Left kidney (tissue), 2 donors: ENCODE data around the gene LRRC14B. TPM values are rescaled to one million over a fixed set of nuclear protein-coding genes. Genes with fewer than 3 reads are reported as not detected.
"Not testable (repeated sequence)": the region's sequence is repeated elsewhere in the genome, so short reads cannot be mapped to it uniquely, and the experiment has no call there.

Experiments used
- DNase-seq: peaks from one replicate; pipeline ENCODE4 v3.0.0-alpha.2; 2013
- polyA plus RNA-seq: library from polyadenylated mRNA; unstranded; fragments of 120-200 nt; gene quantifications from one replicate; pipeline ENCODE4 v1.2.1, GENCODE V29; 2013; ENCODE audit not compliant: insufficient read length

Gene LRRC14B
- polyA plus RNA-seq, 1 donor = not detected

DNA sequence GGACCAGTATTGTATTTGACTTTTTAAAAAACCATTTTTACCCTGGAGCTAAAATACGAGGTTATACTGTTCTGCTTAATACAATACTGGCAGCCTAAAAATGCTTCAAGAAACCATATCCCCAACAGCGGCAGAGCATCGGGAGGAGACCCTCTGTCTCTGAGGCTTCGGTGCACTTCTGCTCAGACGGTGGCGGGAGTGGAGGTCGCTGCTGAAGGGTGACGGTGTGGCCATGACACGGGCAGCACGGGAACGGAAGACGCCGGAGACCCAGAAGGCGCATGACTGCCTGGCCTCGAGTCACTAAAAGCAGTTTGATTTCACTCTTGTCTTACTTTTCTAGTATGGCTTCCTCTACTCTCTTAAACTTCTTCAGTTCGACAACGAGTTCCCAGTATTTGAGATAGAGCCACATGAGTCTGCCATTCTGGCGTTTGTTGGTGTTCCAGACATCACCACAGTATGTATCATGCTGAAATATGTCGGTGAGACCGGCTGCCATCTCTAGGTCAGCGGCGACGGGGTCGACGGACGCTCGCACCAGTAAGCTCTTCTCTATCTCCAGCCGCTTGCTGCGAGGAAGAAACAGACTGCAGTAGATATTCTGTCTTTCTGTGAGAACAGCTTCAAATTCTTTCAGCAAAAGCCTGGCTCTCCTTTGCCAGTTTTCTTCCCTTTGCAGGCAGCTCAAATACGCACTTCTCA lies 13.8 kb downstream of the LRRC14B start:
- no peak for DNase-seq

- DNase-seq = no peak
Measured at GRCh38 chr5:206406-206805, 15.1 kb downstream of the LRRC14B start.

DNA sequence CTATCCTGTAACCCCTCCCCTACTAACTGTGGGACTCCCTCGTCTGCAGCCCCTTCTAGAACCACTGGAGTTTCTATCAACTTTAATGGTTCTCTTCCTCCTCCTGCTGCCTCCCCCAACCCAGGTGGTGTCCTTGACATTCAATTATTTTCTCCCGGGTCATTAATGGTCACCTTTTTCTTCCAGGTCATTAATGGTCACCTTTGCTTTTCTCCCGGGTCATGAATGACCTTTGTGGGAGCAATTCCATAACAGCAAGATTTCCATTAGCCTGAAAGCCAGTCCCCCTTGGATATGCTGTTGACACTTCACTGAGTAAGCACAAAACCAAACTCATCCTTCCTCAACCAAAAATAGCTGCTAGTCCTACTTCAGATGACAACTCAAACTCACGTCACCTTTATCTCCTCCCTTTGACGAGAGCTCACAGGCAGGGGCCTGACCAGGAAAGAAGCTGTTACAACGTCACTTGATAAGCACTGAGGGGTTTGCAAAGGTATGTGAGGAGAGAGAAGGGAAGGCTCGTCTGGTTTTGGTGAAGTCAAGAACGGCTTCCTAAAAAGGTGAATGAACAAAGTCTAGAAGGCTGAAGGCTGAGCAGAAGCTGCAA lies 15.7 kb downstream of the LRRC14B start:
- no peak for DNase-seq

DNA sequence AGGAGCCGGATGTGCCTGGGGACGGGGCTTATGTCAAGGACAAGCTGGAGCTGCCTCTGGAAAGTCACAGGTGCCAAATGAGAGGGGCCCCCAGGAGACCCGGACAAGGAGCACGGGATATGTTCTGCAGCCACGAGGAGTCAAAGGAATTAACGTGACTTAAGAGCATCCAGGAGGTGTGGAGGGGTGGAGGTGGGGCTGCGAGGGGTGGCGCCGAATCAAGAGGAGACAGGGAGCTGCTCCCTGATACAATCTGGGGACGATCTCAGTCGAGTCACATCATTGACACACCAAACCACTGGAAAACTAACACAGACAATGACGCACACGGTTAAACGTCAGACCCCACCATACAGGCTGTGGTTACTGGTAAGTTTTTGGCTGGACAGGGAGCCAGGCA lies 16.3 kb downstream of the LRRC14B start:
- DNase-seq = no peak

GRCh38 chr5:208449-209114 lies 17.3 kb downstream of the LRRC14B start:
- DNase-seq = no peak

- DNase-seq = no peak
Measured at GRCh38 chr5:213803-214395, 22.6 kb downstream of the LRRC14B start.

DNA sequence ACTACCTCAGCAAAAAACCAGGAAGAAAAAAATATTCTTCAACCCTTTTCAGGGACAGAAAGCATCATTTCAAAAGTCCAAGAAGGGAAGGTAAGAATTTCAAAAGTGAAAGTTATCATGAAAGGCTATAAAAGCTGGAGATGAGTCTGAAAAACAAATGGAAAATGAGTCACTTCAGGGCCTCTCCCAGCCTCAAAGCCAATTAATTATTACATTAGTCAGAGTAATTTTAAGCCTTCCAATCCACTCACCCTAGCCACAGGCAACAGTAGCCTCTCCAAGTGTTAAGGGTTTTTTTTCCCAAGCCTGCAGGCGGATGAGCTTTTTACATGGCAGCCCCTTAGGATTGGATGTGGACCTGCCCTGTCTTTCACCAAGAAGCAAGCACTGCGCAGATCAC lies 24.0 kb downstream of the LRRC14B start:
- DNase-seq = not testable (repeated sequence)

- not testable (repeated sequence) for DNase-seq
Measured at GRCh38 chr5:216076-216475, 24.8 kb downstream of the LRRC14B start.

DNA sequence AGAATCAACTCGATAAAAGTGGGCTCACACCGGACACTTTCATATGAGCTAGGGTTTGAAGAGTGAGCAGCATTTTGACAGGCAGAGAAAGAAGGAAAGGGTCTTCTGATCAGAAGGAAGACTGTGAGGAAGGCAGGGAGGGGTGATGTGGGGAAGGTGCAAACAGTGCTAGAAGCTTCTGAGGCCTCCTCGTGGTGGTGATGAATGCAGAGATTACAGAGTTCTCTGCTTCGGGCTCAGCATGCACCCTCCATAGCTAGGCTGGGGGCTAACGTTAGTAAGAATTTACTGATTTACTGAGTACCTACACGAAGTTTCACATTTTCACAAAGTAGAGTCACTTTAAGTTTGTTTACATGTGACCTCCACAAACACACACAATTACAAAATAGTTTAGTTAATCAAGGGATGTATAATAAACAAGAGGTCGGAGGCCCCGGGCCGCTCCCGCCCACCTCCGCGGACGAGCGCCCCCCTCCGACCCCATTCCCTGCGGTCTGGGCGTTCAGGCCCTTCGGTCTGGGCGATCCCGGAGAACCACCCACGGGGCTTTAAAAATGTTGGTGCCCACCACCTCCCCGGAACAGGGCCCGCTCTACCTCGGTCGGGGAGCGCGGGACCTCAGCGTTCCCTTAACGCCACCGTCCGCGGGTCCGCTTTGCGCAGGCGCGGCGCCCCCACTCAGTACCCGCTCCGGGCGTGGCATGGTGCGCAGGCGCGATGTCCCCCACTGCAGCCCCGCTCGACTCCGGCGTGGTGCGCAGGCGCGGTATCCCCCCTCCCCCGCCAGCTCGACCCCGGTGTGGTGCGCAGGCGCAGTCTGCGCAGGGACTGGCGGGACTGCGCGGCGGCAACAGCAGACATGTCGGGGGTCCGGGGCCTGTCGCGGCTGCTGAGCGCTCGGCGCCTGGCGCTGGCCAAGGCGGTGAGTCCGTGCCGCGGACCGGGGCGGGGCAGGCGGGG lies 26.5 kb downstream of the LRRC14B start, which contains the start of the genes CCDC127 and SDHA:
Gene CCDC127, minus strand, starts transcription at position 660 of the 963 bp plus-strand sequence. CDS start 1,304 bp downstream, outside the sequence.
Gene SDHA, plus strand, starts transcription at position 827 of the 963 bp plus-strand sequence. Its CDS starts 36 bp downstream, at position 863.
- DNase-seq = peak; percentile 94

DNA sequence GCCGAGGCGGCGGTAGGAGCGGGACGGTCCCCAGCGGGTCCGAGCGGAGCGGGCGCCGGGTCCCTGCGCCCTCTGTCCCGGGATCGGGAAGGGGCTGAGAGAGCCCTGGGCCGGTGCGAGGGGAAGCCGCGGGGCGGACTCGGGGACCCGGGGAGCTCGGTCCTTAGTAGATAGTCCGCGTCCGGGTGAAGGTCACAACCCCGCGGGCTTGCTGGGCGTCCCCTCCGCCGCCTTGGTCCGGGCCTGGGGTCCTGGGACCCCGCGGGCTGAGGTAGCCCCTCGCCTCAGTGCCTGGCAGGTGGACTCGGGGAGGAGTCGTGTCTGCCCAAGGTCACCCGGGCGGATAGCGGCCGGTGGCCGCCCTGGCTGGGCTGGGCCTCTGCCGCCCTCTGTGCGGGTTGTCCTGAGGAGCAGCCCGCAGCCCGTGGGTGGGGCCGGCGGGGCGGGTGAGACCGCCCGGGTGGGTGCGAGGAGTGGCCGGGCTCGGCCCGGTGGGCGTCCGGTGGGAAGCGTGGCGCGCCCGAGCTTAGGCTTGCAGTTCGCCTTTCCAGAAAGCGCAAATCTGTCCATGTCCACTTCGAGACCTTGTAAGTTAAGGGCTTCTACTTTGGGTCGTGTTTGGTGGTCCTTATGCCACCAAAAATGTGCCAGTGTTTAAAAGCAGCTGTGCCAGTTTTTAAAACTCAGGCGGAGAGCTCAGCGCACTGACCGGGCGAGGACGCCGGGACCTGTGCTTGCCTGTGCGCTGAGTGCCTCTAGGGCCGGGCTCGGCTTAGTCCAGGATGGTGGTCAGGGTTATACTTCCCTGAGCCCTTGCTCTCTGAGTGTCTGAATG lies 27.4 kb downstream of the LRRC14B start:
- no peak for DNase-seq

DNA sequence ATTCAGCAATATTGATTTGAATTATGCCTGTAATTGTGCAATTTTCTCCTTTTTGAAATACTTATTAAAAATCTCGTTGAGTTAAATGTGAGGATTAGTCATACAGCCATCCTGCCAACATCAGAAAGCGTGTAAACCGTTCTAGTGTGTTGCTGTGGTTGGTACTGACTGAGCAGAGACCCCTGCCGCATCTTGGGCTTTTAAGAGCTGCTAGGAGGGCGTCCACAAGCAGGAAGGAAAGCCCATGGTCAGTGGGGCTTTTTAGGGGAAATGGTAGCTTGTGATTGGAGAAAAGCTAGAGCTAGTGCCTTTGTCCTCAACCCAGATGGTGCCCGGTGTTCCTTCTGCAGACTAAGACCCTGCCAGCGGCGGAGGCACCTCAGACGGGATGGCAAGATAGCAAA lies 28.2 kb downstream of the LRRC14B start:
- no peak for DNase-seq

DNA sequence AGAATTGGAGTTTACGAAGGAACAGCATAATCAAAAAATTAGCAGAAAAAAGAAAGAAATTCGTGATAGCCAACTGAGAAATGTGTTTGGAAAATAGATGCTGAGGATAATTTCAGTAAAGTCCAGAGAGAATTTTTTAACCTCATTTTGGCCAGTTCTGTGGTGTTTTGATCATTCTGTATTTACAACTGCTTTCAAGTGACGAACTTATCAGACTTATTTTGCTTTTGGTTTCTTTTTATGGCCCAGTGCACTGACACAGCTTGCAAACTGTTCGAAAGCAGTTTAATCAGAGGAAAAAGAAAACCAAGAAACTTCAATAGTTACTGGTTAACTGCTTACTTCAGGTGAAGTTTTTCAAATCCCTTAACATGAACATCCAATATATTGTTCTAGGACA lies 28.7 kb downstream of the LRRC14B start:
- no peak for DNase-seq

DNA sequence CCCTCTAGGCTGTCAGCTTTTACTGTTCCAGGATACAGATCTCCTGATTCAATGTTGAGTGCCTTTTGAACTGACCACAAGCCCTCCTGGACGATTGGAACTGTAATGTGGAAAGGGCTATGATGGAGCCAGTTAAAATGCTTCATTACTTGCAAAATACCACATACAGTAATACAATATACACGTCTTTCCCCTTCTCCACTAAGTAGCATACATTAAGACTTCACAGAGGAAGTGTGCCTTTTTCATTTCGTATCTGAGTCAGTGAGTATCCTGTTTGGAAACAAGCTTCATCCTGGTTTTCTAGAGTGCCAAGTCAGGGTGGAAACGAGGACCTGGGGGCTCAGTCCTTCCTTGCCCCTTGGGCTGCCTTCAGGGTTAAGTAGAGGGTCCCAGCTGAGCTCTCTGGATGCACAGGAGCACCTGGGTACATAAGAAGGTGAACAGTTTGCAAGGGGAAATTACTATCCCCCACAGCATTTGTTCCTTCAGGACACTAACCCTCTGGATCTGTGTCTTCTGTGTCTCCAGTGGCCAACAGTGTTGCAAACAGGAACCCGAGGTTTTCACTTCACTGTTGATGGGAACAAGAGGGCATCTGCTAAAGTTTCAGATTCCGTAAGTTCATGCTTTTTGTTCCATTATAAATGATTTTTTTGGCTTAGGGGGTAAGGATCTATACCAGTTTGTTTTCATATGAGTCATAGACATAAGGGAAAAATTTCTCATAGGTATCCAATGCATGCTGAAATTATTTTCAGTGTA lies 31.8 kb downstream of the LRRC14B start:
- DNase-seq = not testable (repeated sequence)

GRCh38 chr5:223791-224190 lies 32.5 kb downstream of the LRRC14B start:
- no peak for DNase-seq

- no peak for DNase-seq
Measured at GRCh38 chr5:225334-225733, 34.0 kb downstream of the LRRC14B start.

DNA sequence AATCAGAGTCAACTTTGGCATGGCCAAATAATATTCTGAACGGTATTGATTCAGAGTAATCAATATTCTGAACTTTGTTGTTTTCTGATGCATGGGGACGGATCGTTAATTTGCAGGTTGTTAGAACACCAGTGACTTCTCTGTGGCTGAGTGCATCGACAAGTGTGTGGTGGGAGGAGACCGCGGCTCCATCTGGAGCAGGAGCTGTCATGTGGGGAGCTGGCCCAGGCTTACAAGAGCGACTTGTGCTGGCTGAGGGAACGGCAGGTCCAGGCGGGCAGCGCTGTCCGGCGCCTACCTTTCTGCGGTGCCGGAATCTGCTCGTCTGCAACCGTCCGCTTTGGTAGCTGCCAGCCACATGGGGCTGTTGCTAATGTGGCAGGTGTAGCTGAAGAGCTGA lies 36.1 kb downstream of the LRRC14B start:
- not testable (repeated sequence) for DNase-seq

- DNase-seq = no peak
Measured at GRCh38 chr5:228886-229285, 37.6 kb downstream of the LRRC14B start.

DNA sequence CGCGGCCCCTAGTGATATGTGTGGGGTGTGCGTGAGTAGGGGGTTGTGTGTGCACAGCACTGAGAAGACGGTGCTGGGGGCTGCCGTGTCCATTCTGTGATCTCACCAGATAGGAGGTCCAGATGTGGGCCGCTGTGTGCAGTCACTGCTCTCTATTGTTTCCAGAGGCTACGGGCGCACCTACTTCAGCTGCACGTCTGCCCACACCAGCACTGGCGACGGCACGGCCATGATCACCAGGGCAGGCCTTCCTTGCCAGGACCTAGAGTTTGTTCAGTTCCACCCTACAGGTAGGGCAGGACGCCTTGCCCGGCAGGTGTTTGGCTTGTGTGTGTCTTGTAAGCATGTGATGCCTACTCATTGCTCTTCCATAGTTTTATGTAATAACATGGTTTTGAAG lies 39.4 kb downstream of the LRRC14B start:
- no peak for DNase-seq

DNA sequence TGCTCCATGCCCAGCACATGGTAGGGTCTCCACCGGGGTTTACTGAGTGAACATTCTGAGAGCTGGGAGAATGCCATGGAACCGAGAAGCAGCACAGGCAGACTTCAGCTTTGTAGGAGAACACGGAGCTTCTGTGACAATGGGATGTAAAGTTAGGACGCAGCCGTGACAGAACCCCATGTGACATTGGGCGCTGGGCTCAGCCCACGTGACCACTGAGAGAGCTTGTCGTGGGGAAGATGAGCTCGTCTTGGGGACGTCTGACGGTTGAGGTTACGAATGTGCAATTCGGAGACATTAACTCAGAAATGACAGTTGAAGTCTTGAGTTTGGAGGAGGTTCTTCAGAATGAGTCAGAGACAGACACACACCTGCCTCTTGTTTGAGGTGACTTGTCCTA lies 40.4 kb downstream of the LRRC14B start:
- DNase-seq = no peak

DNA sequence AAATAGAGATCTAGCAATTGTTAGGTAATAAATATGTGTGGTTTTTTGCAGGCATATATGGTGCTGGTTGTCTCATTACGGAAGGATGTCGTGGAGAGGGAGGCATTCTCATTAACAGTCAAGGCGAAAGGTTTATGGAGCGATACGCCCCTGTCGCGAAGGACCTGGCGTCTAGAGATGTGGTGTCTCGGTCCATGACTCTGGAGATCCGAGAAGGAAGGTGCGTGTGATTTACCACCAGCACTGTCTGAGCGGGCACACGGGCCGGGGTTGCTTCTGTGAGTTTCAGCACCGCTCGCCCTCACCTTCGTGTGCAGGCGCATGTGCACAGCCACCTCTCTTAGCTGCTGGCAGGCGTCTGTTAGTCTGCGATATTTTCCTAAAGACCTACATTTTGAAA lies 42.1 kb downstream of the LRRC14B start:
- peak; percentile 15 for DNase-seq
